GM20000 (cell line): ENCODE measurements around the gene SEC14L1.

Experiments
- DNase-seq: peaks from one replicate; pipeline ENCODE4 v3.0.0; 2012; ENCODE audit warnings: low spot score
- CTCF ChIP-seq: IDR thresholded peaks from 2 replicates; pipeline ENCODE4 v1.5.1; 2012; ENCODE audit warnings: mild to moderate bottlenecking, control low read depth; ENCODE audit errors: extremely low read depth, missing control alignments

SEC14L1 gene

GRCh38 chr17:77140878-77141767 lies at the start of gene SEC14L1:
Gene SEC14L1 (plus strand): TSS chr17:77140969. CDS start chr17:77143597, 2,628 bp downstream.
- DNase-seq, result peak; percentile 28
- TF ChIP-seq CTCF, result no peak

GRCh38 chr17:77092025-77092424 lies 48.7 kb upstream of the SEC14L1 start:
- TF ChIP-seq CTCF, result no peak
- no peak for DNase-seq

GRCh38 chr17:77095461-77095860 lies 45.3 kb upstream of the SEC14L1 start:
- TF ChIP-seq CTCF, result no peak
- DNase-seq, result no peak

- TF ChIP-seq CTCF, result peak; percentile 51
- DNase-seq, result peak; percentile 40
These were observed 44.1 kb upstream of the SEC14L1 start for GRCh38 chr17:77096570-77097214.

GRCh38 chr17:77097631-77098180 lies 43.1 kb upstream of the SEC14L1 start:
- no peak for TF ChIP-seq CTCF
- DNase-seq, result no peak

GRCh38 chr17:77098884-77099545 lies 41.8 kb upstream of the SEC14L1 start:
- no peak for DNase-seq
- TF ChIP-seq CTCF, result no peak
